NCI-H82 (cell line): Measurements from ENCODE around the gene FBXO17.
"Not testable (repeated sequence)": the region's sequence is repeated elsewhere in the genome, so short reads cannot be mapped to it uniquely, and the experiment has no call there.

Source experiments
- DNase-seq: peaks from one replicate; lab custom pipeline; 2025; lab: John Stamatoyannopoulos, UW

The FBXO17 gene

GRCh38 chr19:38944981-38945506 is 30.5 kb downstream of the FBXO17 start:
- DNase-seq, result peak; percentile 30

GRCh38 chr19:38942471-38943181 is 32.9 kb downstream of the FBXO17 start:
- DNase-seq, result no peak

- DNase-seq, result no peak
Observed at GRCh38 chr19:38941979-38942378, 33.6 kb downstream of the FBXO17 start.

GRCh38 chr19:38941466-38941865 is 34.1 kb downstream of the FBXO17 start:
- not testable (repeated sequence) for DNase-seq

- DNase-seq, result peak; percentile 68
Observed at GRCh38 chr19:38939957-38940356, 35.6 kb downstream of the FBXO17 start.

DNA sequence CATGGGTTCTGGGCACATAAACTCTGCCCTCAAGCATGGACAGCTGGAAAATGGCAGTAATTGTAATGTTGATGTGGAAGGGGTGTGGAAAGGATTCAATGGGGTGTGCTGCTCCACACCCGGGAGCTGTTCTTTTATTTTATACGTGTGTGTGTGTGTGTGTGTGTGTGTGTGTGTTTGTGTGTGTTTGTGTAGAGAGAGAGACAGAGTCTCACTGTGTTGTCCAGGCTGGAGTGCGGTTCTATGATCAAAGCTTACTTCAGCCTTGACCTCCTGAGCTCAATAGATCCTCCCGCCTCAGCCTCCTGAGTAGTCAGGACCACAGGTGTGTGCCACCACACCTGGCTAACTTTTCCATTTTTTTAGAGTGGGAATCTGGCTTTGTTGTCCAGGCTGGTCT is 42.0 kb downstream of the FBXO17 start:
- DNase-seq, result no peak

GRCh38 chr19:38932425-38933179 is 42.9 kb downstream of the FBXO17 start:
- DNase-seq, result peak; percentile 68

- DNase-seq, result no peak
Observed at GRCh38 chr19:38931521-38931793, 44.1 kb downstream of the FBXO17 start.

- peak; percentile 100 for DNase-seq
Observed at GRCh38 chr19:38930776-38931520, 44.6 kb downstream of the FBXO17 start, which contains the start of gene MRPS12. MRPS12 (plus strand) TSS chr19:38930944; CDS start chr19:38931295, 351 bp downstream.

- DNase-seq, result peak; percentile 97
Observed at GRCh38 chr19:38929929-38930775, 45.4 kb downstream of the FBXO17 start, which contains the start of gene SARS2. SARS2 (minus strand) TSS chr19:38930763; CDS start chr19:38930736, 27 bp downstream.

- no peak for DNase-seq
Observed at GRCh38 chr19:38928391-38929001, 47.0 kb downstream of the FBXO17 start.

GRCh38 chr19:38924388-38924787 is 51.2 kb downstream of the FBXO17 start:
- DNase-seq, result no peak

DNA sequence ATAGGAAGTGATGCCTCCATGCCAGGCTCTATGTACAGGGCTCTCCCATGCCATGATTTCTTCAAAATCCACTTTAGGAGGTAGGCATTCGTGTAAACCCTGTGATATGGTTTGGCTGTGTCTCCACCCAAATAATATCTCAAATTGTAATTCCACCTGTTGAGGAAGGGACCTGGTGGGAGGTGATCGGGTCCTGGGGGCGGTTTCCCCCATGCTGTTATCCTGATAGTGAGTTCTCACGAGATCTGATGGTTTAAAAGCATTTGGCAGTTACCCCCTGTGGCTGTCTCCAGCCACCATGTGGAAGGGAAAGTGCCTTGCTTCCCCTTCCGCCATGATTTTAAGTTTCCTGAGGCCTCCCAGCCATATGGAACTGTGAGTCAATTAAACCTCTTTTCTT is 53.1 kb downstream of the FBXO17 start:
- DNase-seq, result no peak

- DNase-seq, result no peak
Observed at GRCh38 chr19:38921420-38922274, 53.9 kb downstream of the FBXO17 start.

DNA sequence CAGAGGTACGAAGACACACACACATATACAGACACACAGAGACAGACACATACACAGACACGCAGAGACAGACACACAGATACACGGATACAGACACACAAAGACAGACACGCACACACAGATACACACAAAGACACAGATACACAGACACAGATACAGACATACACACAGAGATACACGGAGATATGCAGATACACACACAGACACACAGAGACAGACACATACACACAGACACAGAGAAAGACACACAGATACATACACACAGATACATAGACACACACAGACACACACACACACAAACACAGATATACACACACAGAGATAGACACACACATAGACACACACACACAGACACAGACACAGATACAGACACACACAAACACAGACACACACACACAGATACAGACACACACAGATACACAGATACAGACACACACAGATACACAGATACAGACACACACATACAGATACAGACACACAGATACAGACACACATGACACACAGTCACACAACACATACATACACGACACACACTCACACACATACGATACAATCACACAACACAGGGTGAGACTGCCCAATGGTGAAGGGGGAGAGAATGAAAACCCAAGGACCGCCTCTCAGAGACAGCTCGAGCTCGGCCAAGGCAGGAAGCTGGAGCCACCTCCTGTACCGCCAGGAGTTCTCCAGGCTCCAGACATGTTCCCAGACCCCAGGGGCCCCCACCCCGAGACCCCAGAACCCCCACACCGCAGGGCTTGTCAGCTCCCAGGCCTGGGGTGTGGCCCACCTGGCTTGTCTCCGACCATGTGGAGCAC is 54.7 kb downstream of the FBXO17 start:
- no peak for DNase-seq

DNA sequence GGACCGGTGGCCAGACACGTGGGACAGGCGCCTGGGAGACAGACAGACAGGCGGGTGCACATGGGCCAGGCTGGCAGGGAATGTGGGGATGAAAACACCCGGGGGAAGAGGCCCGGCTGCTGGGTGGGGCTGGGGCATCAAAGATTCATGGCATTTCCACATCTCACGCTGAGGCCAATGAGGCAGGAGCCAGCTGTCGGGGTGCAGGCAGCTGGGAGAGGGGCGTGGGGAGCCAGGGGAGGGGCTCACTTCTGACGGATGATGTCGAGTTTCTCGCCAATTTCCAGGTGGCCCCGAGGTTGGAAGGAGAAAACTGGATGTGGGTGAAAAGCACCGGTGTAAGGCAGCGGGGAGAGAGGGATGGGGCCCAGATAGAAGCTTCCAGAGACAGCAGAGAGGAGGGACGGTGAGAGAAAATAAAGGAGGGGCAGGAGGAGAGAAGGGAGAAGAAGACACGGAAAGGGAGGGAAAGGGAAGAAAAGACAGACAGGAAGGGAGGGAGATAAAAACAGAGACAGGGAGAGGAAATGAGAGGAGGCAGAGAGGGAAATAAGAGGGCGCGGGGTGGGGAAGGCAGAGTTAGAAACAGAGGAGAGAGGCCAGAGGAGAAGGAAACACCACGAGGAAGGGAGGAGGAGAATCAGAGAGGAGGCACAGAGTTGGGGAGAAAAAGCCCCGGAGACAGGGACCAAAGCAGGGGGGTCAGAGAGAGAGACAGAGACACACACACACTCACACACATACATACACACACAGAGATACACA is 55.5 kb downstream of the FBXO17 start:
- DNase-seq, result no peak

DNA sequence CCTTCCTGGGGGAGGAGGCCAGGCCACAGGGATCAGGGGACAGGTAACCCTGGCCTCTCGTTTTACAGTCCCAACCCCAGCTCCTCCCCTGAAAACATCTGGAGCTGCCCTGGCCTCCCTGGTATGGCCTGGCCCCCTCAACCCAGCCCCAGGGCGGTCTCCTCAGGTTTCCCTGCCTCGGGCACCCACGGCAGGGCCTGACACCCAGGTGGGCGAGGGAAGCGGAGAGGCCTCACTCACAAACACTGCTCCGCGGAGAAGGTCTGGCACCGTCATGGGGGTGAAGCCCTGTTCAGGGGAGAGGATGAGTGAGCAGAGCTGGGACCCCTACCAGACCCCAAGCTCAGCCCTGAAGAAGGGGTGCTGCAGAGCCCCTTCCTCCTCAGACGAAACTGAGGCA is 57.0 kb downstream of the FBXO17 start:
- DNase-seq, result no peak

DNA sequence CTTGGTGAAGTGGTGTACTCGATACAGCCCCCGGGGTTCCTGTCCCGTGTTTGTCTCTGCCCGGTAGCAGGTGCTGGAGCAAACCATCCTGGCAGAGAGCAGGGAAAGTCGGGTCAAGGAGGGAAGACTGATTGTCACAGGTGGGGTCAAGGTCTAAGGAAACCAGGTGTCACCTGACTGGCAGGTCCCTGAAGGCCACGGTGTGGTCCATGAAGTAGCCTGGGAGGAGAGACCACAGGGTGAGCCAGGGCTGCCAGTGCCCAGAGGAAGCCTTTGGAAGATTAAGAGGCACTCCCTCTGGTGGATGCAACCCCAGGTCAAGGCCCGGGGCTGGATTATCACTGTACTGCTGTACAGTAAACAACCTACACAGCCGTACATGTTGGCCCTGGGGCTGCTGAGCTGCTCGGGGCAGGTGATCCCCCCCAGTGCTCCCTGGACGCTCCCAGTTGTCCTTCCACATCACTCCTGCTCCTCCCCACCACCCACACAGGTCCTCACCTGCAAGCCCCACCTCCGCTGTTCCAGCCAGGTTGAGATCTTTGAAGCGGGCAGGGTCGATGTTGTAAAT is 57.5 kb downstream of the FBXO17 start:
- DNase-seq, result peak; percentile 72
